ENCODE measurements around the gene WNK2.

WNK2 gene

DNA sequence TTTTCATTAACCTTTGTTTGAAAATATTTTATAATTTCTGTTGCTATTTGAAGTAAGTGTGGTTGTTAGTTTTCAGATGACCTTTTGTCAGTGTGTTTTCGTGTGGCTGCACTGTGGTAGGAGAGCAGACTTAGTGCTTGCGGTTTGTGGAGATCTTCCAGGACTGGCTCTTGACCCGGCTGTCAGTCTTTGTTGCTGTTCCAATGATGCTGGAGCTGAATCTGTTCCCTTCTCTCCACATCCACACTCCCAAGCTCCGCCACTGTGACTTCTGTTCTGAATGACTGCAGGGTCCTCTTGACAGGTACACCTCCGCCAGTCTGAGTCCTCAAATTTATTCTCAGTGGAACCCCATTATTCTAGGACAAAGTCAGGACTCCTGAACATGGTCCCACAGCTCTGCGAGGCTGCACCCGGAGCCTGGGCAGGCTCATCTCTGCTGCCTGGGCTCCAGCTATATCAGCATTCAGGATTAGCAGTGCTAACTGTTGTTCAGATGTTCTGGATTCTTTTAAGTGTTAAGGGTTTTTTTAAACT is 126.0 kb downstream of the WNK2 start:
- no peak for DNase-seq (ENCODE audit: low read depth in 1 of 2, low spot score in 1 of 2)
- Histone ChIP-seq H3K27me3 (ENCODE audit: insufficient read depth, poor library complexity, severe bottlenecking) (peaks cover 2% of the 10 kb centered on the region), H3K4me3 (replicated peaks; ENCODE audit: insufficient read depth, low read length) (no peak overlapping the region), H3K27ac (replicated peaks) (no peak overlapping the region)
- TF ChIP-seq, protein P1, sequence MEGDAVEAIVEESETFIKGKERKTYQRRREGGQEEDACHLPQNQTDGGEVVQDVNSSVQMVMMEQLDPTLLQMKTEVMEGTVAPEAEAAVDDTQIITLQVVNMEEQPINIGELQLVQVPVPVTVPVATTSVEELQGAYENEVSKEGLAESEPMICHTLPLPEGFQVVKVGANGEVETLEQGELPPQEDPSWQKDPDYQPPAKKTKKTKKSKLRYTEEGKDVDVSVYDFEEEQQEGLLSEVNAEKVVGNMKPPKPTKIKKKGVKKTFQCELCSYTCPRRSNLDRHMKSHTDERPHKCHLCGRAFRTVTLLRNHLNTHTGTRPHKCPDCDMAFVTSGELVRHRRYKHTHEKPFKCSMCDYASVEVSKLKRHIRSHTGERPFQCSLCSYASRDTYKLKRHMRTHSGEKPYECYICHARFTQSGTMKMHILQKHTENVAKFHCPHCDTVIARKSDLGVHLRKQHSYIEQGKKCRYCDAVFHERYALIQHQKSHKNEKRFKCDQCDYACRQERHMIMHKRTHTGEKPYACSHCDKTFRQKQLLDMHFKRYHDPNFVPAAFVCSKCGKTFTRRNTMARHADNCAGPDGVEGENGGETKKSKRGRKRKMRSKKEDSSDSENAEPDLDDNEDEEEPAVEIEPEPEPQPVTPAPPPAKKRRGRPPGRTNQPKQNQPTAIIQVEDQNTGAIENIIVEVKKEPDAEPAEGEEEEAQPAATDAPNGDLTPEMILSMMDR (IDR thresholded peaks at IDR 0.05; ENCODE audit: insufficient read depth, low read length): no peak
- no peak for TF ChIP-seq SPI1 (IDR thresholded peaks at IDR 0.05; ENCODE audit: borderline replicate concordance, low read depth)
- TF ChIP-seq, protein P2, sequence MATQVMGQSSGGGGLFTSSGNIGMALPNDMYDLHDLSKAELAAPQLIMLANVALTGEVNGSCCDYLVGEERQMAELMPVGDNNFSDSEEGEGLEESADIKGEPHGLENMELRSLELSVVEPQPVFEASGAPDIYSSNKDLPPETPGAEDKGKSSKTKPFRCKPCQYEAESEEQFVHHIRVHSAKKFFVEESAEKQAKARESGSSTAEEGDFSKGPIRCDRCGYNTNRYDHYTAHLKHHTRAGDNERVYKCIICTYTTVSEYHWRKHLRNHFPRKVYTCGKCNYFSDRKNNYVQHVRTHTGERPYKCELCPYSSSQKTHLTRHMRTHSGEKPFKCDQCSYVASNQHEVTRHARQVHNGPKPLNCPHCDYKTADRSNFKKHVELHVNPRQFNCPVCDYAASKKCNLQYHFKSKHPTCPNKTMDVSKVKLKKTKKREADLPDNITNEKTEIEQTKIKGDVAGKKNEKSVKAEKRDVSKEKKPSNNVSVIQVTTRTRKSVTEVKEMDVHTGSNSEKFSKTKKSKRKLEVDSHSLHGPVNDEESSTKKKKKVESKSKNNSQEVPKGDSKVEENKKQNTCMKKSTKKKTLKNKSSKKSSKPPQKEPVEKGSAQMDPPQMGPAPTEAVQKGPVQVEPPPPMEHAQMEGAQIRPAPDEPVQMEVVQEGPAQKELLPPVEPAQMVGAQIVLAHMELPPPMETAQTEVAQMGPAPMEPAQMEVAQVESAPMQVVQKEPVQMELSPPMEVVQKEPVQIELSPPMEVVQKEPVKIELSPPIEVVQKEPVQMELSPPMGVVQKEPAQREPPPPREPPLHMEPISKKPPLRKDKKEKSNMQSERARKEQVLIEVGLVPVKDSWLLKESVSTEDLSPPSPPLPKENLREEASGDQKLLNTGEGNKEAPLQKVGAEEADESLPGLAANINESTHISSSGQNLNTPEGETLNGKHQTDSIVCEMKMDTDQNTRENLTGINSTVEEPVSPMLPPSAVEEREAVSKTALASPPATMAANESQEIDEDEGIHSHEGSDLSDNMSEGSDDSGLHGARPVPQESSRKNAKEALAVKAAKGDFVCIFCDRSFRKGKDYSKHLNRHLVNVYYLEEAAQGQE (IDR thresholded peaks at IDR 0.05; ENCODE audit: insufficient replicate concordance, low read depth): no peak
- TF ChIP-seq POLR2AphosphoS5 (IDR thresholded peaks at IDR 0.05; ENCODE audit: low read depth): no peak
- no peak for TF ChIP-seq GABPA (IDR thresholded peaks at IDR 0.05; ENCODE audit: low read depth)

DNA sequence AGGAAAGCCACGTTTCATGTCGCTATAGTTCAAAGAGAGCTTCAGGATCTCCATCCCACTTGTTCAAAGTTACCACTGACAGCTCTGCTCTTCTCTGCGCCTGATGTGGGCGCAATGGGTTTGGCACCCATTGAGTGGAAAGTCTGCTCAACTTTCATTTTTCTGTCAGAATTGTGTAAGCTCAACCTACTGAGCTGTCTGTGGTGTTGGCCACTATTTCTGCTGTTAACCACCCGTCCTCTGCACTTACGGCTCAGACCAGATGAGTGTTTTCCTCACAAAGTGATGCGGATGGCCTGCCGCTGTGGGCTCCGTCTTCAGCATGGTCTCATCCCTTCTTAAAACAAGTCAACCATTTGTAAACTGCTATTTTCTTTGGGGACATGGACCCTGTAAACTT is 131.2 kb downstream of the WNK2 start:
- no peak for TF ChIP-seq SPI1 (IDR thresholded peaks at IDR 0.05; ENCODE audit: borderline replicate concordance, low read depth)
- no peak for TF ChIP-seq GABPA (IDR thresholded peaks at IDR 0.05; ENCODE audit: low read depth)
- TF ChIP-seq, protein P2 (IDR thresholded peaks at IDR 0.05; ENCODE audit: insufficient replicate concordance, low read depth): no peak
- TF ChIP-seq, protein P1 (IDR thresholded peaks at IDR 0.05; ENCODE audit: insufficient read depth, low read length): no peak
- no peak for TF ChIP-seq POLR2AphosphoS5 (IDR thresholded peaks at IDR 0.05; ENCODE audit: low read depth)
- DNase-seq (ENCODE audit: low read depth in 1 of 2, low spot score in 1 of 2): no peak
- Histone ChIP-seq H3K27ac (replicated peaks) (no peak overlapping the region), H3K4me3 (replicated peaks; ENCODE audit: insufficient read depth, low read length) (no peak overlapping the region), H3K27me3 (ENCODE audit: insufficient read depth, poor library complexity, severe bottlenecking) (peaks cover 19% of the 10 kb centered on the region)

DNA sequence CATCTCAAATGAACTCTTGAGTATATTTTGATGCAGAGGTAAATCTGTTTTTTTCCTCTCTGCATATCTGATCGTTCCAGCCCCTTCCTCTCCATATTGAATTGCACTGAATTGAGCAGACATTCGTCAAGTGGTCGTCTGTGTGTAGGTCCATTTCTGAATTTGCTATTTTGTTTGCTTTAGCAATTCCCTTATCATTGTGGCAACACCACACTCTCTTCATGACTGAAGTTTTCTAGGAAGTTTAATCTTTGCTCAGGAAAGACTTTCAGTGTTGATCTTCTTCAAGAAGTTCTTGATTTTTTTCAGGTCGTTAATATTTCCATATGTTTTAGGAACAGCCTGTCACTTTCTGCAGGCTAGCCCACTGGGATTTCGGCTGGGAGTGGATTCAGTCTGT is 132.0 kb downstream of the WNK2 start:
- no peak for TF ChIP-seq GABPA (IDR thresholded peaks at IDR 0.05; ENCODE audit: low read depth)
- TF ChIP-seq, protein P1 (IDR thresholded peaks at IDR 0.05; ENCODE audit: insufficient read depth, low read length): no peak
- TF ChIP-seq SPI1 (IDR thresholded peaks at IDR 0.05; ENCODE audit: borderline replicate concordance, low read depth): no peak
- TF ChIP-seq, protein P2 (IDR thresholded peaks at IDR 0.05; ENCODE audit: insufficient replicate concordance, low read depth): no peak
- no peak for TF ChIP-seq POLR2AphosphoS5 (IDR thresholded peaks at IDR 0.05; ENCODE audit: low read depth)

More for the DNA sequence above, 132.0 kb downstream of the WNK2 start:
- DNase-seq (ENCODE audit: low read depth in 1 of 2, low spot score in 1 of 2): no peak
- peaks cover 17% of the 10 kb centered on the region for H3K27me3 ChIP-seq (ENCODE audit: insufficient read depth, poor library complexity, severe bottlenecking)
- no peak overlapping the region for H3K27ac ChIP-seq (replicated peaks)
- no peak overlapping the region for H3K4me3 ChIP-seq (replicated peaks; ENCODE audit: insufficient read depth, low read length)

Data from HL-60 (cell line).